Activated CD4-positive, alpha-beta T cell treated with anti-CD3 and anti-CD28 coated beads for 48 hours (primary cell): Measurements from ENCODE around the gene GRAMD1B.
"Not testable (repeated sequence)": the region's sequence is repeated elsewhere in the genome, so short reads cannot be mapped to it uniquely, and the experiment has no call there.

ENCODE experiments used
- DNase-seq: peaks from one replicate; pipeline ENCODE4 v3.0.0-alpha.2; 2020

Gene GRAMD1B

DNA sequence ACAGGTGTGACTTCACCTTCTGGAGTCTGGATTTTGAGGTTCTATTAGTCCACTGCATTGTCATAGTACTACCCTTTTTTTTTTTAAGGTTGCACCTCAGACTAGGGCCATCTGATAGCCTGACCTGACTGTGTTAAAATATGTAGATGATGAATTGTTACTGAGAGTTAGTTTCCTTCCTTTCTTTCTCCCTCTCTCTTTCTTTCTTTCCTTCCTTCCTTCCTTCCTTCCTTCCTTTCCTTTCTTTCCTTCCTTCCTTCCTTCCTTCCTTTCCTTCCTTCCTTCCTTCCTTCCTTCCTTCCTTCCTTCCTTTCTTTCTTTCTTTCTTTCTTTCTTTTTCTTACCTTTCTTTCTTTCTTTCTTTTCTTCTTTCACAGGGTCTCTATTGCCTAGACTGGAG is 83.2 kb downstream of the GRAMD1B start:
- DNase-seq, result not testable (repeated sequence)

DNA sequence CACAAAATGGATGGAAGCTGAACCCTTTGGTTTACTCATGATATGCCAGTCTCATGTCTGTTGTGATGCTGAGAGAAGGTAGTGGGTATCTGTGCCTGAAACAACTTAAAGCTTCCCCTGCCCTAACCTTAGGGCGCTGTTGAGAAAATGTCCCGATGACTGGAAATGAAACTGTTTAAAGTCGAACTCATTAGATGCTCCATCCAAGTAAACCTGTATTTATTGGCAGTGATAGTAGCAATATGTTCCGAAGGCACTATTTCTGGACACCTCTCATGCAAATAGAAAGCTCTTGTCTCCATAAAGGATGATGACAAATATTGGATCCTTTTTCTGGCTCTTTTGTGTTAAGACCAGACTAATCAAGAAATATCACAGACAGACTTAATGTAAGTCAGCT is 86.2 kb downstream of the GRAMD1B start:
- DNase-seq, result no peak

DNA sequence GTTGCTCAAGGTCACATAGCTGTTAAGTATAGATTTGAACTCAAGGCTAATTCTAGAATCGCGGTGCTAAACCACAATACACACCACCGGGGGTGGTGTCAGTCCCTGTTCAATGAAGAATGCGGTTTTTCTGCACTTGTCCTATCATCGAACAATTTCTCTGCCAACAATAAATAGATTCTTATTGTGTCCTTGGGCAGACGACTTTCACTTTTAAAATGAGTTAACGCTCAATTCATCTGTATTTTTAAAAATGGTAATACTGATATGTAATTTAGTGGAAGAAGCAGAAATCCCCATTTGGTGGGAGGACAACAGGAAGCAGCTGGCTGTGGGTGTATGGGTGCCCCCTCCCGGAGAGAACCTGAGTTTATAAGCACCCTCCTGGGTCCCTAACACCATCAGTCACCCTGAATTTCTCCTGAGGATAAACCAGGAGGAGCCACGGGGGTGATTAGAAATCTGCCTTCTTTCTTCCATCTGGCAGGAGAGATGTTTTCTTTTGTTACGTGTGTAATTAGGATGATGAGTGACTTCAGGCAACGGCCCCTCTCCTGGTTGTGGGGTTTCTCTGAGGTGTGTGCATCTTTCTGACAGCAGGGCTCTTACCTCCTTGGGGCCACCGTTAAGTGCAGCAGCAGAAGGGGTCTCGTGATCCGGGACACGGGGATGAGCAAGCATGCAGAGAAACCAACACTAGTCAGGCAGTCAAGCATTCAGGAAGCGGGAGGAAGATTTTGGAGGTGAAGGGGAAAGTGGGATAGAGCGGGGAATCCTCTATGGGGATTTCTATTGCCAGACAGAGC is 87.7 kb downstream of the GRAMD1B start:
- DNase-seq, result no peak

DNA sequence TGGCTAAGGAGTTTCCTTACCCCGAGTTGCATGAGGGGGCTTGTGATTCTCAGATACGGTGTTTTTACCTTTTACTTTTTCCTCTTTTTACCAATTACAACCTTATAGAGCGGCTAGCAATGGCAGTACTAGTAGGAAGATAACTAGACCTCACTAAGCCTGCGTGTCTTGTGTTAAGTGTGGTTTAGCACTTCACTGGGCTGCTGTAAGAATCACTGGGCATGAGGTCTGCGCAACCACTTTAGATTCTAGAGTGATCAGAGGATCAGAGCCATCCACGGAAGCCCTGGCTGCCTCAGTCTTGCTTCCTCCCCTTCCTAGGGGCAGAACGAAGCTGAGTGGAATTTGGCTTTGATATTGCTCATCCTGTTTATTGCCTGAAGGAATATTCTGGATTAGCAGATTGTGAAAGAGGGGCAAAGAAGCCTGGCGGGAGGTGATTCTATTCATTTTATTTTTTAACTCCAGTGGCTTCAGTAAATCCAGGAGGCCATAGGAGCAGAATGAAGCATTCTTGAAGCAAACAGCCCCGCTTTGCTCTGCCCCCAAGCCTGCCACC is 88.5 kb downstream of the GRAMD1B start:
- DNase-seq, result no peak

DNA sequence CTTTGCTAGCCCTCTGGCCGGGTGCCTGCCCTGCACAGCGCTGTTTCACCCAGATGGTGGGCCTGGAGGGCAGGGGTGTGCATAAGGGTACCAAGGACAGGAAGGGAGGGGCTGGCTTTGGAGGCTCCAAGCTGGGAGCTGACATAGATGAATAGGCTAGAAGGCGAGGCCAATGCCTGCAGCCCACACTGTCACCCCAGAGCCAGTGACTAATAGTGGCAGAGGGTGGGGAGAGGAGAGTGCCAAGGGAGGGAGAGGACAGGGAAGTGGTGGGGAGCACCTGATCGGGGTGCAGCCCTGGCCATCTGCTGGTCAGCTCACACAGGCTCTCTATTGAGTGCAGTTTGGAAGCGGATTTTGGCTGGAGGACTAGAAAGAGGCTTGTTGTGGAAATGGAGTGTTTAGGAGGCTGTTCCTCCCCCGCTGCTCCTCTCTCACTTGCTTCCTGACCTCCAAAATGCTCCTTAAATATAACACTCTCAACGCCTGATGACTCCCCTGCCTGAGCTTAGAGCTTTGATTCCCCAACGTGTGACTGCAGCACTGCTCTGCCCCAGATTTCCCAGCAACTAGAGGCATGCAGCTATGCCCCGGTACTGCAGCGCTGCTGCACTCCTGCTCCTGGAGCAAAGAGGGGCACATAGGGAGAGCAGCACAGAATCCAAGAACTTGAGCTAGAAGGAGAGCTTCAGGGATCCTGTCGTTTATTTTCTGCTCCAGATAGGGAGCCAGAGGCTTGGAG is 89.2 kb downstream of the GRAMD1B start:
- DNase-seq, result no peak

DNA sequence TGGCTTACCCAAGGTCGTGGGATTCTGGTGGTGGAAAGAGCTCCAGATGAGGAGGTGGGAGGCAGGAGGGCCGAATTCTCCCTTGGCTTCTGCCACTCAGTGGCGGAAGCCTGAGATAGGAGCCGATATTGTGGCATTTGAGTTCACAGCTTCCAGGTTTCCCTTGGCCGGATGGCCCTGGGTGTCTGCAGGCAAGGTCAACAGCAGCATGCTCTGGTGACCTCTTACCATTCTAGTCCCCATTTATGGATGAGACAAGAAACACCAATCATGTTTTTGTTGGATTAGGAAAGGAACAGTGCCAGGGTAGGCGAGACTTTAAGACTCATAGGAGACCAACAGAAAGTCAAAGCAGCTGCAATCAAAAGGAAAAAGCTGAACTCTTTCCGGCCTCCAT is 89.7 kb downstream of the GRAMD1B start:
- DNase-seq, result no peak

DNA sequence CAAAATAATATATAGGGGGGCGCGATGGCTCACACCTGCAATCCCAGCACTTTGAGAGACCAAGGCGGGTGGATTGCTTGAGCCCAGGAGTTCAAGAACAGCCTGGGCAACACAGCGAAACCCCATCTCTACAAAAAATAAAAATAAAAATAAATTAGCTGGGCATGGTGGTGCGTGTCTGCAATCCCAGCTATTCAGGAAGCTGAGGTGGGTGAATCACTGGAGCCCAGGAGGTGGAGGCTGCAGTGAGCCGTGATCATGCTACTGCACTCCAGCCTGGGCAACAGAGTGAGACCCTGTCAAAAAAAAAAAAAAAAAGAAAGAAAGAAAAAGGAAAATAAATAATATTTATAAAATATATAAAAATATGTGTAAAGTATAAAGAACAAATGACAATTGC is 90.4 kb downstream of the GRAMD1B start:
- DNase-seq, result not testable (repeated sequence)

DNA sequence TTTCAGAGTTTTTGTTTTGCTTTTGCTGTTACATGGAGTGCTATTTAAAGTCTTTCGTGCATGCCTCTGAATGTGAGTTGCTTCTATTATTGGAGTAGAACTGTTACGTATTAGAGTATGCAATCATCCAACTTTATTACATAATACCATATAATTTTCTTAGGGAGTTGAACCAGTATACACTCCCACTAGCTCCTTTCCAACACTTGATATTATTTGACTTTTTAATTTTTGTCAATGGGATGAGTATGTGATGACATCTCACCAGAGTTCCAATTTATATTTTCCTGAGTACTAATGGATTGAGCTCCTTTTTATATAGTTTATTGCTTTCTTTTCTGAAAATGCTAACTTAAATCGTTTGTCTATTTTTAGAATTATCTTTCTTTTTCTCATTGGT is 90.9 kb downstream of the GRAMD1B start:
- DNase-seq, result no peak

DNA sequence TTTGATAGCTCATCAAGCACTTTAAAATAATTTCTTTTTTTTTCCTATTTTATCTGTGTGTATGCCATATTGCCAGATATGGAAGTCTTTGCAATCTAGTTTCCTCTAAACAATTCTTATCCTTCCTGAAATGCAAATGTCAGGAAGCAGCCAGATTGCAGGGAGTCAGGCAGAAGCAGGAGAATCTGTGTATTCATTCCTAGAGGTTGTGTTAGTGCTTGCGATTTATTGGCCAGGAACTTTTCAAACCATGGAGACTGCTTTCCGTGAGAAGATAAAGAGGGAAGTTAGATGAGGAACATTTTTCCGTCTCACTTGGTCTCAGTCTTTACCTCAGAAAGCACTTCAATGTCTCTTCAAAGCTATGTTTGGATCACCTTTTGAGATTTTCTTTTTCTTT is 91.9 kb downstream of the GRAMD1B start:
- DNase-seq, result no peak

DNA sequence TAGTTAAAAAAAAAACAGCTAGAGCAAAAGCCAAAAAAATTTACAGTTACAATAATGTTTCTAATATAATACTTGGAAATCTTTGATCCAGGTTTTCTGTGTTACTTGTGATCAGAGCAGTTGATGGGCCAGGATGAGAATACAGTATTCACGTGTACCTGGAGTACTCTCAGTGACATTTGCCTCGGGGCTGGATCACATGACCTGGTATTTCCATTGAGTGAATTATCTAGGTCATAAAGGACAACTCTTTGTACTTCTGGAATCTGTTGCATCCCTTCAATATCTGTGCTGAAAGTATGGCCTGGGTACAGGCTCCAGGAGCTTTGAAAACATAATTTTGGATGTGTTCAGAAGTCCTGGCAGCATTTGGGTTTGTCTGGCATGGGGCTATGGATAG is 93.5 kb downstream of the GRAMD1B start:
- no peak for DNase-seq

DNA sequence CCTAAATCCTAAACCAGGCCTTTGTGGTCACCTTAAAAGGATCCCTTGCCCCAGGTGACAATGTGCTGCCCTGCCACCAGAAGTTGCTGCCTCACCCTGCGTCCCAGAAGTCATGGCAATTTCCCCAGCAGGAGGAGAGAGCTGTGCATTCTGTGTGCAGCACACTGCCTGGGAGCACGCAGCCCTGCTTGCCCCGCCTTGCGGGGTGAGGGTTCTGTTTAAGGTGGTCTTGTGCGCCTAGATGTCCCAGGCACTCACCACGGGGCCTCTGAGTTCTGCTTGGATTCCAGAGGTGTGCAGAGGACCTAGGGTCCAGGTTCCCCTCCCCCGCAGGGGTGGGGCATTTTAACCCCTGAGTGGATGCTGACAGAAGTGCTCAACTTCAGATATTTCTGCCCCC is 95.0 kb downstream of the GRAMD1B start:
- DNase-seq, result no peak

DNA sequence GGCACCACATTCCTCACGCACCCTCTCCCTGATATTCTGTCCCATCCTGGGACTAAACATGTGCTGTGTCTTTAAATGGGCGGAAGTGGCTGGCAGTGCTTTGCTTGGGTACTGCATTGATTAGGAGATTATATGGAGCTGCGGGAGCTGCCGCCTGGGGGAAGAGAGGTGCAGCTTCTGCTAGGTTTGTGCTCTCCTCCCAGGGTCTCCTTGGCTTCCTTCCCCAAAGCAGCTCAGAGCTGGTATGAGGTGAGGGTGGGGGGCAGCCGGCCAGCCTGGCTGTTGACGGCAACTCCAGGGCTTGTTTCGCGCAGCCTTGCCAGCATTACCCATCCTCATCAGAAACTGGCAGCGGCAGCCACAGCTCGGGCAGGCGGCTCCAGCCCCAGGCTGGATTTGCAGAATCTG is 95.4 kb downstream of the GRAMD1B start:
- no peak for DNase-seq

DNA sequence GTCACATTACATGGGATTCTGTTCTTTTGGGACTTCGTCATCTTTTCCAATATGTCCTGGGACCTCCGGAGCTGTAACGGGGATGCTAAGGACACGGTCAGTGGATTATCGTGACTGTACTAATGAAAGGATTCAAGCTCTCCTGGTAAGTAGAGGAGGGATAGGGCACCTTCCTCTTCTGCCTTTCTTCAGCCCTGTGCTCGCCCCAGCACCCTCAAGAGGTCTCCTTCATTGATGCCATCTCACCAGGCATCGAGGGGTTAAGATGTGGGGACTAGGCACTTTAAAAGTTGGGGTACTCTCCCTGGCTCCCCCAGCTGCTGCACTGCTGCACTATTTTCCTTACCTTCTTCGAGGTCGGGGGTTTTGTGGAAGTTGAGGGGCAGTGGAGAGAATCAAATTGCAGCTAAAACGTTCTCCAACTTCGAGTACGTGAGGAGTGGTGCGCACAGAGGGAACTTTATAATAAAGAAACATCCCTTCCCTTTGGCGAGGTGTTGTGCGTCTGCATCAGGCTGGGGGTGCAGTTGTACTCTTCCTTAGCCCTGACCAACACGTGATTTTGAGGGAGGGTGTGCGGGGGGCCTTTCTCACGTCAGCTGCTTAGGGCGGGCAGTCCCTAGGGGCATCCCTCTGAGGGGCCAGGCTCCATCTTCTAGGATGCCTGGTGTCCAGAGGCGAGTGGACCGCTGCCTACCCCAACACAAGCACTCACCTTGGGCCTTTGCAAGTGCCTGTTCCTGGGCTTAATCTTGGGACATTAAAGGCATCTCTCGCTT is 96.1 kb downstream of the GRAMD1B start:
- no peak for DNase-seq

DNA sequence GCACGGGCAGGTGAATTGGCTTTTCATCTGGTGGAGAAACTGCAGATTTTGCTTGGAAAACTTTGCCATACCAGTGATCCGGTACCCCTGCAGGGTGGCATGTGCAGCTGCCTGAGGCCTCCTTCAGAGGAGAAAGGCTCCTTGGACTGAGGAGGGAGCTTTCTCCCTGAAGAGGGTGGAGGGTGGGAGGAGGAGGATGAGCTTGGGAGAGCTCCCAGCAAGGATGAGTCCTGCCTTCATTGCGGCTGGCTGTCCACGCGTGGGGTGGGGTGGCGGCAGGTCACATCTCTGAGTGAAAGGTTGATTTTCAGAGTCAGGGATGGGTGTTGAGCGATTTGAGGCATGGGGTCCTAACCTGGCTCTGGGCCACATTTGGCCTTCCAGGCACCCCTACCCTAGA is 96.8 kb downstream of the GRAMD1B start:
- no peak for DNase-seq

DNA sequence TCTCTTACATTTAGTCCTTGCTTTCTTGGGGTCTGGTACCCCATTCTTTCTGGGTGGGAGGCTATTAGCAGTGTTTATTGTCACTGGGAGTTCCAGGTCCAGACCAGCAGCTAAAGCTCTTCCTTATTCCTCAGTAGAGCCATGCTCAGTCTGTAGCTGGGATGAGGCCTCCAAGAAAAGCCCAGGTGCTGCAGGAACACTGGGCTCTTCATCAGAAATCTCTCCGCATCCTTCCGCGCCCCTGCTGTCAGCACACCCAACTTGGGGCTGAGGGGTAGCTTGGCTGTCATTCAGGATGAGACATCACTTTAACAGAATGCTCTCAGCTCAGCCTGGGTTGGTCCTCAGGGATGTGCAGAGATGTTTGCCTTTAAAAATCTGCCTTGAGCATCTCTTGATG is 97.5 kb downstream of the GRAMD1B start:
- DNase-seq, result no peak

DNA sequence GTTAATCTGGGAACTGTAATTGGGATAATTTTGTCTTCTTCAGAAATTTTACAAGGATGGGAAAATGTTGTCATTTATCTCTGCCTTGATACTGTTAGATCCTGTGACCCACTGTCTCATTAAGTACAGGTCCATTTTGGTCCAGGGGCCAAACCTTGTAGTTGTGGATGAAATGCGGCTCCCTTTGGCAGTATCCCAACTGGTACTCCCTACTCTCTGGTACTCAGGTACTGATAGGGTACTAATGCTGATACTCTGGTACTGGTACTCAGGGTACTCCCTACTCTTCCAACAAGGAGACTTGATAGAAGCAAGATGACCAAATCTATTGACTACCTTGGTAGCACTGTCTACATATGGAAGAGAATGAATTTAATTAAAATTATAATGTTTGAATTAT is 97.9 kb downstream of the GRAMD1B start:
- DNase-seq, result no peak

DNA sequence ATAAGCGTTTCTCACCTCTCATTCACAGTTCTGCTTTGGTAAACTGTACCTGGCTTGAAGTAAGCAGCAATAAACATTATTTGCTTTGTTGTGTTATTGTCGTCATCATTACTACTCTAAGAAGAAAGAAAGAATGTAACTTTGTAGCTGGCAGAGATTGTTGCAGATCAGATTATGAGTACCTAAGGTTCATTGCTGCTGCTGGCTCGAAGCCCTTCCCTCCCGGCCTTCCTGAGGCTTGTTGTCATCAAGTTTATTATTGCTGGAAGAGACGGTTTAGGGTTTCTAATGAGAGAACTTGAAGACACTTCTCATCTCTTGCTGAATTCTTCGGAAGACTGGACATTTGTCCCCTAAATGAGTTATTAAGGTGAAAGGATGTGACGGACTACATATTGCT is 101.3 kb downstream of the GRAMD1B start:
- no peak for DNase-seq

DNA sequence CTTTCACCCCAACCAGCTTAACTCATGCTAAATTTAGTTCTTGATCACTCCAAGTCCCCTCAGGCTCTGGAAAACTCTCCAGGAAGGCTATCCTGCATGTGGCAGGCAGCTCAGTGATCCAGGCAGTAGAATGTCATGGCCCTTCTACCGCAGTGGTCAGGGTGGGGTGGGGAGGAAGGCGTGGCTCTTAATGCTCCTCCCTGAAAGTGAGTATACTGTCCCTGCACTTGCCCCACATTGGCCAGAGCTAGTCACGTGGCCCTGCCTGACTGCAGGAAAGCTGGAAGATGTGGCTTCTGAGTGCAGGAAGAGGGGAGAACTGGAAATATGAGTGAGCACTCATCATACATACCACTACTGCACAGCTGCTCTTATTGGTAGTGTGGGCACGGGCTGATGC is 102.1 kb downstream of the GRAMD1B start:
- no peak for DNase-seq

DNA sequence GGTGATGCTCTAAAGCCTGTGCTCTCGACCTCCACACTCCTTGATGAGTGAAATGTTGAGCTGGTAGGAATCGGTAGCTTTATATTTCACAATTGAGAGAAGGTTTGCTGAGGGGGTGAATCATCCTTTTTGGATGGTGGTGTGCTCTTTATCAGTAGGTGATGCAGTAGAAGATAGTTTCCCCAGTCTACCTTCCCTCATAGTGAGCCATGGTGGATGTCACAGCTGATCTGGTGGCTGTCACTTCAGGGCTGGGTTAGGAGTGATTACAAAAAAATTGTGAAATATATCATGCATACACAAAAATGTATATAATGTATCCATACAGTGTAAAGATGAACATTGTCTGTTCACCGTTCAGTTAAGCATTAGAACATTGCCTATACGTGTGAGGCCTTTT is 105.3 kb downstream of the GRAMD1B start:
- no peak for DNase-seq

DNA sequence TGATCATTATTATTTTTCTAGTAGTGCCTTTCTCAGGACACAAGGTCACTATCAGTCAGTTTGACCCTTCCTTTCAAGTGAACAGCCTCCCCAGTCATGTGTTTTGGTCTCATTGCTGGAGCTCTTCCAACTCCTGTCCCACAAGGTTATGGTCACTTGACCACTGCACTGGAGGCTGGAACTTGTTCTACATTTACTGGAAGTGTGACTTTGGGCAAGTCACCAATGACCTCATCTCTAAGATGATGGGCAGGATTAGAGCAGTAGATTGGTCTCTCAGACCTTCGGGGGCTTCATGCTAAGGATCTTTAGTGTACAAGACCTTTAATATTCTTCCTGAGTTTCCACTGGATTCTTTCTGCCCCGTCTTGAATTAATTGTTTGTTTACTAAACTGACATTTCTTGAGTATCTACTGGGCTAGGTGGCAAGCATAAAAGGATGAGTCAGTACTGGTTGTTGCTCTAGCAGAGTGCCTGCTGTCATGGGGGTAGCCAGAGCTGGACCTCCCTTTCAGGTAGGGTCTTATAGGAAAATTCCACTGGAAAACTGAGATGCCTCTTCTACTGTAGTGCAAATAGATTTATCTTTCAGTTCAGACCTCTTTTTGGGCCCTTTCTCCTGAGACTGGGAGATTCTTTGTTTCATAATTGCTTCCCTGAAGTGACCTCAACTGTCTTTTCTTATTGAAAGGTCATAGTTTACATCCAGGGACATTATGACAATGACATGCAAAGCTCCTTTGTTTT is 106.8 kb downstream of the GRAMD1B start:
- no peak for DNase-seq

DNA sequence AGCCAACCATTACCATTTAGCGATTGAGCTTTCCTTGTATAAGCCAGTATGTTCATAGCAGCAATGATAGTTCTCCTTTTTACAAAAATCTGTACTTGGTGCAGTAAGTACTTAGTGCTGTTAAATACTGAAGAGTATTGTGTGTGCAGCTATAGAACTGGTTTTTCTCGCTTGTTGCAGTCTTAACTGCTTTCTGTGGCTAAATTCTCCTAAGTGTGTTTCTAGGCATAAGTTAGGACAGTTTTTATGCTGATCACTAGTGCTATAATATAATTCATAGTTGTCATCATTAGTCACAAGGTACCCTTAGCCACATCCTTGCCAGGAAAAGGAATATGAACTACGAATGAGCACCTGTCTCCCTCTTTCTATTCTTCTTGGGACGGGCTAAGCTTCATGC is 107.7 kb downstream of the GRAMD1B start:
- no peak for DNase-seq

DNA sequence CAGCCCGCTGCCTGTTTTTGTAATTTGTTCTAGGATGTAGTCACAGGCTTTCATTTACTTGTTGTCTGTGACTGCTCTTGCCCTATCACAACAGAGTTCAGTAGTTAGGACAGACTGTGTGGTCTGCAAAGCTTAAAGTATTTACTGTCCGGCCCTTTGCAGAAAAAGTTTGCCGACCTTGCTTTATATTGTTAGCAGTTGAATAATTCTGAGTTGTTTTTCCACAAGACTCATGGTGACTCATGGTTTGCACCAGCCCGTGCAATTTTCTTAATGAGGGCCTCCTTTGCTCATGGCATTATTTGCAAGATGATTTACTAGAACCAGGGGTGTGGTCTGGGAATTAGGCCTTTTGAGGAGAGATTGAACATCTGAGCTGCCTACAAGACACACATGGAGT is 113.7 kb downstream of the GRAMD1B start:
- no peak for DNase-seq
